ENCODE data around the gene F2RL3. TPM values are rescaled to one million over a fixed set of nuclear protein-coding genes. Genes with fewer than 3 reads are reported as not detected.
A peak's percentile ranks its signal among the peaks of the same experiment; 100 is the strongest.

F2RL3 gene
- total RNA-seq, 2 experiments from 2014 or later, result not detected

DNA sequence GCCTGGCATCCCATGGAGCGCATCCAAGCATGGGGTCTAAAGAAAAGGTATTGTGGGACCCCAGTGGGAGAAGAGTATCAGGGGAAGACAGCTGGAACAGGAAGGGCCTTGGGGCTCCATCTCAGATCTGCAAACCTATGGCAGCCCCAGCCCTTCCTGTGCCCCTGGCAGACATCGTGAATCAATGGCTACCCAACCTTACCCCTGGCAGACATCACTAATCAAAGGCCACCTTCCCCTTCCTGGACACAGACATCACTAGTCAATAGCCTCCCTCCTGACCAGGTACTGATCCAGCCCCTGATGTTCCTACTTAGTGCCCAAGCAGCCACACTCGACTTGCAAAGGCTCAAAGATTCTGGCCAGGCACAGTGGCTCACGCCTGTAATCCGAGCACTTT is 15.8 kb downstream of the F2RL3 start:
- TF ChIP-seq, protein P1, sequence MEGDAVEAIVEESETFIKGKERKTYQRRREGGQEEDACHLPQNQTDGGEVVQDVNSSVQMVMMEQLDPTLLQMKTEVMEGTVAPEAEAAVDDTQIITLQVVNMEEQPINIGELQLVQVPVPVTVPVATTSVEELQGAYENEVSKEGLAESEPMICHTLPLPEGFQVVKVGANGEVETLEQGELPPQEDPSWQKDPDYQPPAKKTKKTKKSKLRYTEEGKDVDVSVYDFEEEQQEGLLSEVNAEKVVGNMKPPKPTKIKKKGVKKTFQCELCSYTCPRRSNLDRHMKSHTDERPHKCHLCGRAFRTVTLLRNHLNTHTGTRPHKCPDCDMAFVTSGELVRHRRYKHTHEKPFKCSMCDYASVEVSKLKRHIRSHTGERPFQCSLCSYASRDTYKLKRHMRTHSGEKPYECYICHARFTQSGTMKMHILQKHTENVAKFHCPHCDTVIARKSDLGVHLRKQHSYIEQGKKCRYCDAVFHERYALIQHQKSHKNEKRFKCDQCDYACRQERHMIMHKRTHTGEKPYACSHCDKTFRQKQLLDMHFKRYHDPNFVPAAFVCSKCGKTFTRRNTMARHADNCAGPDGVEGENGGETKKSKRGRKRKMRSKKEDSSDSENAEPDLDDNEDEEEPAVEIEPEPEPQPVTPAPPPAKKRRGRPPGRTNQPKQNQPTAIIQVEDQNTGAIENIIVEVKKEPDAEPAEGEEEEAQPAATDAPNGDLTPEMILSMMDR (IDR thresholded peaks at IDR 0.05), result no peak
- Histone ChIP-seq H3K4me3 (ENCODE audit: low read length) (no peak overlapping the region), H3K36me3 (ENCODE audit: insufficient read depth, low read length) (no peaks in the 10 kb centered on the region), H3K9me3 (ENCODE audit: control insufficient read depth in 1 of 2, insufficient read depth in 1 of 2, low read length in 2 of 2) (peaks cover 0 to 7% of the 10 kb centered on the region in 2 experiments), H3K27ac (ENCODE audit: low read depth in 1 of 2, low read length in 2 of 2) (no peak overlapping the region), H3K27me3 (ENCODE audit: control insufficient read depth in 1 of 2, insufficient read depth in 2 of 2, low read length in 2 of 2) (no peaks in the 10 kb centered on the region), H3K4me1 (ENCODE audit: insufficient read depth, low read length) (peaks cover 5% of the 10 kb centered on the region)
- Mint-ChIP-seq H3K4me3 (no peak overlapping the region), H3K9me3 (no peaks in the 10 kb centered on the region), H3K27ac (no peak overlapping the region), H3K36me3 (ENCODE audit: low read depth) (no peaks in the 10 kb centered on the region), H3K4me1 (ENCODE audit: low read depth) (no peaks in the 10 kb centered on the region), H3K27me3 (peaks cover 7% of the 10 kb centered on the region)
- ChIA-PET CTCF (no interaction called here), POLR2A (no interaction called here)
- ATAC-seq (ENCODE audit: poor library complexity) (no peak), DNase-seq (peak in 1 of 14 experiments; percentile 1)
- intact Hi-C loops (cut with DNase I, micrococcal nuclease), result no loop called here

- Histone ChIP-seq H3K36me3 (ENCODE audit: insufficient read depth, low read length) (no peaks in the 10 kb centered on the region), H3K27ac (ENCODE audit: low read depth in 1 of 2, low read length in 2 of 2) (no peak overlapping the region), H3K4me1 (ENCODE audit: insufficient read depth, low read length) (no peaks in the 10 kb centered on the region), H3K27me3 (ENCODE audit: control insufficient read depth in 1 of 2, insufficient read depth in 2 of 2, low read length in 2 of 2) (no peaks in the 10 kb centered on the region), H3K4me3 (ENCODE audit: low read length) (no peak overlapping the region), H3K9me3 (ENCODE audit: control insufficient read depth in 1 of 2, insufficient read depth in 1 of 2, low read length in 2 of 2) (peaks cover 15 to 21% of the 10 kb centered on the region in 2 experiments)
- DNase-seq, result no peak
- H3K27ac Mint-ChIP-seq, result no peak overlapping the region
- H3K4me1 Mint-ChIP-seq (ENCODE audit: low read depth), result no peaks in the 10 kb centered on the region
- intact Hi-C loops (cut with DNase I, micrococcal nuclease), result no loop called here
- H3K36me3 Mint-ChIP-seq (ENCODE audit: low read depth), result no peaks in the 10 kb centered on the region
- no peak overlapping the region for H3K4me3 Mint-ChIP-seq
- CTCF ChIA-PET, result interaction anchor here (0.5 kb wide), 1 partner anchor 137 kb away, joined by 3 read pairs; no protein-coding TSS in a partner anchor
- POLR2A ChIA-PET, result no interaction called here
- H3K9me3 Mint-ChIP-seq, result peaks cover 12% of the 10 kb centered on the region
- peaks cover 6% of the 10 kb centered on the region for H3K27me3 Mint-ChIP-seq
- TF ChIP-seq, protein P1 (IDR thresholded peaks at IDR 0.05), result no peak
- ATAC-seq (ENCODE audit: poor library complexity), result no peak
These were observed 20.0 kb downstream of the F2RL3 start for GRCh38 chr19:16908759-16909158.

DNA sequence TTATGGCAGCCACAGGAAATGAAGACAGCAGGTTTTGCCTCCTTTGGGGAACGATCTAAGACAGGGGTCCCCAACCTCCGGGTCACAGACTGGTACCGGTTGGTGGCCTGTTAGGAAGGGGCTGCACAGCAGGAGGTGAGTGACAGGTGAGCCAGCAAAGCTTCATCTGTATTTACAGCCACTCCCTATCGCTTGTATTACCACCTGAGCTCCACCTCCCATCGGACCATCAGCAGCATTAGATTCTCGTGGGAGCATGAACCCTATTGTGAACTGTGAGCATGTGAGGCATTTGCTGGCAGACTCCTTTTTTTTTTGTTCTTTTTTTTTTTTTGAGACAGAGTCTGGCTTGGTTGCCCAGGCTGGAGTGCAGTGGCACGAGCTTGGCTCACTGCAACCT is 22.2 kb downstream of the F2RL3 start:
- DNase-seq (no peak), ATAC-seq (ENCODE audit: poor library complexity) (no peak)
- peaks cover 0 to 3% of the 10 kb centered on the region in 2 experiments for H3K27me3 ChIP-seq (ENCODE audit: control insufficient read depth in 1 of 2, insufficient read depth in 2 of 2, low read length in 2 of 2)
- Mint-ChIP-seq H3K27me3 (peaks cover 6% of the 10 kb centered on the region), H3K27ac (no peak overlapping the region), H3K9me3 (peaks cover 12% of the 10 kb centered on the region), H3K4me1 (ENCODE audit: low read depth) (no peaks in the 10 kb centered on the region), H3K36me3 (ENCODE audit: low read depth) (no peaks in the 10 kb centered on the region), H3K4me3 (no peak overlapping the region)
- no peaks in the 10 kb centered on the region for H3K4me1 ChIP-seq (ENCODE audit: insufficient read depth, low read length)
- H3K36me3 ChIP-seq (ENCODE audit: insufficient read depth, low read length), result no peaks in the 10 kb centered on the region
- peaks cover 32 to 34% of the 10 kb centered on the region in 2 experiments for H3K9me3 ChIP-seq (ENCODE audit: control insufficient read depth in 1 of 2, insufficient read depth in 1 of 2, low read length in 2 of 2)
- intact Hi-C loops (cut with DNase I, micrococcal nuclease), result no loop called here
- ChIA-PET CTCF (interaction anchor here (0.6 to 1.7 kb wide), 2 partner anchors 141 to 566 kb away, joined by 4 to 6 read pairs; no protein-coding TSS in a partner anchor), POLR2A (no interaction called here)
- H3K27ac ChIP-seq (ENCODE audit: low read depth in 1 of 2, low read length in 2 of 2), result no peak overlapping the region
- no peak overlapping the region for H3K4me3 ChIP-seq (ENCODE audit: low read length)
- TF ChIP-seq, protein P1 (IDR thresholded peaks at IDR 0.05), result no peak
